Ascending aorta (tissue), 2 donors: ENCODE data around the gene ARID1A. TPM values are rescaled to one million over a fixed set of nuclear protein-coding genes. Genes with fewer than 3 reads are reported as not detected.
A peak's percentile ranks its signal among the peaks of the same experiment; 100 is the strongest.

ENCODE experiments used
- DNase-seq, 2 donors: peaks; one replicate each; pipeline ENCODE4 v3.0.0-alpha.2; 2019; ENCODE audit warnings: low spot score in 2 of 2
- H3K27ac ChIP-seq, 2 donors: fragments of 200-600 bp; sonication (generic); one replicate each; pipeline ENCODE4 v1.5.1; 2016 to 2017; ENCODE audit warnings: mild to moderate bottlenecking in 1 of 2
- H3K27me3 ChIP-seq: fragments of 200-600 bp; sonication (generic); one replicate; pipeline ENCODE4 v1.5.1; 2017
- H3K36me3 ChIP-seq, 2 donors: fragments of 200-600 bp; sonication (generic); one replicate each; pipeline ENCODE4 v1.5.1; 2016
- H3K4me1 ChIP-seq, 2 donors: fragments of 200-600 bp; sonication (generic); one replicate each; pipeline ENCODE4 v1.5.1; 2016 to 2017; ENCODE audit warnings: mild to moderate bottlenecking in 1 of 2
- H3K4me3 ChIP-seq, 2 donors: fragments of 200-600 bp; sonication (generic); one replicate each; pipeline ENCODE4 v1.5.1; 2016 to 2017; ENCODE audit warnings: mild to moderate bottlenecking in 1 of 2
- H3K9me3 ChIP-seq, 2 donors: fragments of 200-600 bp; sonication (generic); one replicate each; pipeline ENCODE4 v1.5.1; 2016
- intact Hi-C: fragments of 100-400 bp; cut with DNase I; formaldehyde crosslinking; loops from one replicate; pipeline ENCODE4 v1.15.1; 2023
- total RNA-seq: library from RNA; depleted of rRNA; stranded (reverse); fragments of >200 nt; gene quantifications from one replicate; pipeline ENCODE4 v1.1.0, GENCODE V29; 2016
- TF ChIP-seq, protein P1 (sequence below), 3 experiments: fragments of 200-600 bp in 2 of 3; fragments of 450-650 bp in 1 of 3; sonication (generic) in 2 of 3; IDR thresholded peaks; one replicate each; pipeline ENCODE4 v1.5.1; 2016 to 2019; ENCODE audit warnings: antibody characterized with exemption in 3 of 3, mild to moderate bottlenecking in 1 of 3, moderate library complexity in 1 of 3

ARID1A gene
- total RNA-seq, 1 donor from 2014 or later, result 104 TPM

DNA sequence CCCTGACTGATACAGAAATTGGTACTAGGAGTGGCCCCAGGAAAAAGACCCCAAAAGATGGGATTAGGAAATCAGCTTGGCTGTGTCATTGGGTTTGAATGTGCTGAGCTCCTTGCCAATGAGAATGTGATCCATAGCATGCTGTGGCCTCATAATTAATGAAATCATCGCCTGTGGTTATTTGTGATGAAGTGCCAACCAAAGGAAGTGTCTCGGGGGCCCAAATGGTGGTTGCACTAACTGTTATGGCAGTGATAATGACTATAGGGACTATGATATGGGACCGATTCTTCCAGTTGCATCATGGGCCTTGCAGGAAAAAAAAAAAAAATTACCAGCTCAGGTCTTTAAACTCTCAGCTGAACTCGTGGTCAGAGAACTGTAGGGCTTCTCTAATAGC is 115.2 kb downstream of the ARID1A start:
- H3K4me1 ChIP-seq, result no peaks in the 10 kb centered on the region
- H3K27ac ChIP-seq, result no peak overlapping the region
- no peaks in the 10 kb centered on the region for H3K27me3 ChIP-seq
- H3K36me3 ChIP-seq, result no peaks in the 10 kb centered on the region
- intact Hi-C loops, result loop anchor here (2.0 kb wide), 1 partner anchor 68 kb away; no protein-coding TSS in a partner anchor
- TF ChIP-seq, protein P1, sequence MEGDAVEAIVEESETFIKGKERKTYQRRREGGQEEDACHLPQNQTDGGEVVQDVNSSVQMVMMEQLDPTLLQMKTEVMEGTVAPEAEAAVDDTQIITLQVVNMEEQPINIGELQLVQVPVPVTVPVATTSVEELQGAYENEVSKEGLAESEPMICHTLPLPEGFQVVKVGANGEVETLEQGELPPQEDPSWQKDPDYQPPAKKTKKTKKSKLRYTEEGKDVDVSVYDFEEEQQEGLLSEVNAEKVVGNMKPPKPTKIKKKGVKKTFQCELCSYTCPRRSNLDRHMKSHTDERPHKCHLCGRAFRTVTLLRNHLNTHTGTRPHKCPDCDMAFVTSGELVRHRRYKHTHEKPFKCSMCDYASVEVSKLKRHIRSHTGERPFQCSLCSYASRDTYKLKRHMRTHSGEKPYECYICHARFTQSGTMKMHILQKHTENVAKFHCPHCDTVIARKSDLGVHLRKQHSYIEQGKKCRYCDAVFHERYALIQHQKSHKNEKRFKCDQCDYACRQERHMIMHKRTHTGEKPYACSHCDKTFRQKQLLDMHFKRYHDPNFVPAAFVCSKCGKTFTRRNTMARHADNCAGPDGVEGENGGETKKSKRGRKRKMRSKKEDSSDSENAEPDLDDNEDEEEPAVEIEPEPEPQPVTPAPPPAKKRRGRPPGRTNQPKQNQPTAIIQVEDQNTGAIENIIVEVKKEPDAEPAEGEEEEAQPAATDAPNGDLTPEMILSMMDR (IDR thresholded peaks at IDR 0.05), result no peak
- no peak overlapping the region for H3K4me3 ChIP-seq
- no peaks in the 10 kb centered on the region for H3K9me3 ChIP-seq
- DNase-seq, result no peak

DNA sequence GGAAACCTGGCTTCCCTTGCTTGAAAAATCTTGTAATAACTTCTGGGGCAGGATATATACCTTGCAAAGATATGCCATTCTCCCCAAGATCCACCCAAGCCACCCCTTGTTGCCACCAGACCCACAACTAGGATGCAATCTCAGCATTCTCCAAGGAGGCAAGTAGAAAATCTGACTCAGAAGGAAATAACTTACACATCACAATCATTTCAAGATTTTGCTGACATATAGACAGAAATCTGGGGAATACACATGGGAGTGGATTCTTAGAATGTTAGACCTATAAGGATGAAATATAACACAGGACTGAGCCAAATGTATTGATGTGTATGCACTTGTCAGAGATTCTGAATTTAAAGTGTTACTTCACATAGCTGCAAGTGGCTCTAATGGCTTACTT is 115.9 kb downstream of the ARID1A start:
- Histone ChIP-seq H3K4me3 (no peak overlapping the region), H3K36me3 (no peaks in the 10 kb centered on the region), H3K4me1 (no peaks in the 10 kb centered on the region), H3K27ac (no peak overlapping the region), H3K27me3 (no peaks in the 10 kb centered on the region), H3K9me3 (no peaks in the 10 kb centered on the region)
- TF ChIP-seq, protein P1 (IDR thresholded peaks at IDR 0.05), result no peak
- intact Hi-C loops, result loop anchor here (2.0 kb wide), 1 partner anchor 67 kb away; no protein-coding TSS in a partner anchor
- DNase-seq, result no peak

DNA sequence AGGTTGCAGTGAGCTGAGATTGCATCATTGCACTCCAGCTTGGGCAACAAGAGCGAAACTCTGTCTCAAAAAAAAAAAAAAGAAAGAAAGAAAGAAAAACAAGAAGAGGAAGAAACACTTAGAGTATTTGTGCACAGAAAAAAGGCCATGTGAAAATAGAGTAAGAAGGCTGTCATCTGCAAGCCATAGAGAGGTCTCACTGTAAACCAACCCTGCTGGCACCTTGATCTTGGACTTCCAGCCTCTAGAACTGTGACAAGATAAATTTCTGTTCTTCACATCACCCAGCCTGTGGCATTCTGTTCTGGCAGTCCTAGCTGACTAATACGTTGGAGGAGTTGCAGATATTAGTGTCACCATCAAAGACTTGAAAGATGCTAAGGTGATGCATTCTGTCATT is 118.6 kb downstream of the ARID1A start:
- no peaks in the 10 kb centered on the region for H3K36me3 ChIP-seq
- TF ChIP-seq, protein P1 (IDR thresholded peaks at IDR 0.05), result no peak
- no peak overlapping the region for H3K27ac ChIP-seq
- no peak overlapping the region for H3K4me3 ChIP-seq
- intact Hi-C loops, result no loop called here
- no peak for DNase-seq
- no peaks in the 10 kb centered on the region for H3K4me1 ChIP-seq
- no peaks in the 10 kb centered on the region for H3K27me3 ChIP-seq
- H3K9me3 ChIP-seq, result no peaks in the 10 kb centered on the region

DNA sequence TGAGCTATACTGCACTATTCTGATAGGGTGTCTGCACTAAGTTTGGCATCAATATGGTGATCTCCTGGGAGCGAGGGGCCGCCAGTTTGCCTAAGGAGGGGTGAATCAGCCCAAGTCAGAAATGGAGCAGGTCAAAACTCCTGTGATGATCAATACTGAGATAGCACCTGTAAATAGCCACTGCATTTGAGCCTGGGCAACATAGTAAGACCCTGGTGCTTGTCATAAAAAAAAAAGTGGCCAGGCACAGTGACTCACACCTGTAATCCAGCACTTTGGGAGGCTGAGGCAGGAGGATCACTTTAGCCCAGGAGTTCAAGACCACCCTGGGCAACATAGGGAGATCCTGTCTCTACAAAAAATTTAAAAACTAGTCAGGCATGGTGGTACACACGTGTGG is 119.1 kb downstream of the ARID1A start:
- H3K27ac ChIP-seq, result no peak overlapping the region
- H3K4me1 ChIP-seq, result no peaks in the 10 kb centered on the region
- H3K27me3 ChIP-seq, result no peaks in the 10 kb centered on the region
- no peaks in the 10 kb centered on the region for H3K36me3 ChIP-seq
- H3K4me3 ChIP-seq, result no peak overlapping the region
- no peak for DNase-seq
- TF ChIP-seq, protein P1 (IDR thresholded peaks at IDR 0.05), result no peak
- H3K9me3 ChIP-seq, result no peaks in the 10 kb centered on the region
- intact Hi-C loops, result no loop called here

DNA sequence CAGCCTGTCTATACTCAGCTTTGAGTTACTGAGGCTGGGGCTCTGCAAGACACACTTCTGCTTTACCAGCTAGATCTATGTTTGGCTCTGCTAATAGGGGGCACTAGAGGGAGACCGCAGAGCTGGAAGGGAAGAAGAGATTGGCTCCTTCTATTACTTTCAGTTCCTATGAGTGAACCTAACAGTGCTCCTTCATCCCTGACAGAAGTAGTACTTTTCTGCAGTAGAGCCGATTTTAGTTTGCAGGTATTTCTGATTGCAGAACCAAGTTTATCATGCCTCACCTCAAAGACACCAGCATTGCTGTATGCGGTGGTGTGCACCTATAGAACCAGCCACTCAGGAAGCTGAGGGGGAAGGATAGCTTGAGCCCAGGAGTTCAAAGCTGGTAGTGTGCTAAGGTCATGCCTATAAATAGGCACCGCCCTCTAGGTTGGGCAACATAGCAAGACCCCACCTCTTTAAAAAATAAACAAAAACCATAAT is 125.0 kb downstream of the ARID1A start:
- no peak overlapping the region for H3K27ac ChIP-seq
- no peak overlapping the region for H3K4me3 ChIP-seq
- TF ChIP-seq, protein P1 (IDR thresholded peaks at IDR 0.05), result peak in 1 of 3 experiments; percentile 13
- H3K36me3 ChIP-seq, result no peaks in the 10 kb centered on the region
- DNase-seq, result no peak
- H3K9me3 ChIP-seq, result no peaks in the 10 kb centered on the region
- no peaks in the 10 kb centered on the region for H3K27me3 ChIP-seq
- peaks cover 0 to 3% of the 10 kb centered on the region in 2 donors for H3K4me1 ChIP-seq
- intact Hi-C loops, result no loop called here
